Mesenchymal stem cell (in vitro differentiated cells and primary cell): ENCODE measurements around the gene GJD2.
A peak's percentile ranks its signal among the peaks of the same experiment; 100 is the strongest.

Experiments used
- DNase-seq: peaks from one replicate; pipeline ENCODE4 v3.0.0-alpha.2; 2013
- H2AFZ ChIP-seq: one replicate; pipeline ENCODE4 v1.6.1; 2013; ENCODE audit warnings: low read depth, mild to moderate bottlenecking, control low read depth, inconsistent platforms, low read length, moderate library complexity
- H2AK5ac ChIP-seq: 2 replicates; pipeline ENCODE4 v1.6.1; 2013; ENCODE audit warnings: low read length, moderate library complexity, mild to moderate bottlenecking, inconsistent platforms; ENCODE audit not compliant: severe bottlenecking
- H2BK120ac ChIP-seq: one replicate; pipeline ENCODE4 v1.6.1; 2013; ENCODE audit warnings: low read depth, mild to moderate bottlenecking, inconsistent platforms, low read length, moderate library complexity
- H2BK12ac ChIP-seq, 2 experiments: one replicate each; pipeline ENCODE4 v1.6.1; 2013; ENCODE audit warnings: inconsistent platforms in 2 of 2, low read length in 2 of 2, mild to moderate bottlenecking in 2 of 2, moderate library complexity in 2 of 2, control low read depth in 1 of 2
- H2BK15ac ChIP-seq: one replicate; pipeline ENCODE4 v1.6.1; 2013; ENCODE audit warnings: mild to moderate bottlenecking, low read depth, inconsistent platforms; ENCODE audit not compliant: poor library complexity, severe bottlenecking
- H2BK5ac ChIP-seq: 2 replicates; pipeline ENCODE4 v1.6.1; 2013; ENCODE audit warnings: low read depth, mild to moderate bottlenecking, low read length, control low read depth, inconsistent platforms; ENCODE audit not compliant: poor library complexity, severe bottlenecking
- H3K14ac ChIP-seq, 2 experiments: one replicate each; pipeline ENCODE4 v1.6.1; 2013; ENCODE audit warnings: inconsistent platforms in 2 of 2, low read length in 2 of 2, control low read depth in 1 of 2, mild to moderate bottlenecking in 1 of 2, moderate library complexity in 1 of 2
- H3K18ac ChIP-seq, 2 experiments: one replicate each; pipeline ENCODE4 v1.6.1; 2013; ENCODE audit warnings: inconsistent platforms in 2 of 2, low read length in 2 of 2, control low read depth in 1 of 2, low read depth in 1 of 2, mild to moderate bottlenecking in 1 of 2
- H3K23ac ChIP-seq, 2 experiments: one replicate each; pipeline ENCODE4 v1.6.1; 2013; ENCODE audit warnings: inconsistent platforms in 2 of 2, low read length in 2 of 2, mild to moderate bottlenecking in 2 of 2, moderate library complexity in 2 of 2, control low read depth in 1 of 2
- H3K27ac ChIP-seq: 2 replicates; pipeline ENCODE4 v1.5.1; 2013; ENCODE audit warnings: mild to moderate bottlenecking, moderate library complexity, low read length, control low read depth, inconsistent platforms; ENCODE audit not compliant: poor library complexity, severe bottlenecking
- H3K27me3 ChIP-seq, 2 experiments: 2 replicates each; pipeline versions ENCODE4 v1.6.1 to v1.7.0; 2013; ENCODE audit warnings: low read length in 2 of 2, mild to moderate bottlenecking in 2 of 2, moderate library complexity in 2 of 2, control low read depth in 1 of 2, inconsistent platforms in 1 of 2; ENCODE audit not compliant: control insufficient read depth in 1 of 2, insufficient read depth in 1 of 2
- H3K36me3 ChIP-seq, 2 experiments: 2 replicates each; pipeline versions ENCODE4 v1.6.1 to v1.7.0; 2013; ENCODE audit warnings: low read length in 2 of 2, control low read depth in 1 of 2, inconsistent platforms in 1 of 2, low read depth in 1 of 2, mild to moderate bottlenecking in 1 of 2; ENCODE audit not compliant: insufficient read depth in 2 of 2, control insufficient read depth in 1 of 2
- H3K4ac ChIP-seq, 2 experiments: one replicate each; pipeline ENCODE4 v1.6.1; 2013; ENCODE audit warnings: inconsistent platforms in 2 of 2, low read length in 2 of 2, mild to moderate bottlenecking in 2 of 2, moderate library complexity in 2 of 2, control low read depth in 1 of 2, low read depth in 1 of 2
- H3K4me1 ChIP-seq: 2 replicates; pipeline ENCODE4 v1.6.1; 2013; ENCODE audit warnings: low read depth, low read length, control low read depth; ENCODE audit not compliant: control insufficient read depth, insufficient read depth
- H3K4me2 ChIP-seq: 2 replicates; pipeline ENCODE4 v1.6.1; 2013; ENCODE audit warnings: low read length, mild to moderate bottlenecking, inconsistent platforms; ENCODE audit not compliant: poor library complexity, severe bottlenecking
- H3K4me3 ChIP-seq, 2 experiments: 2 replicates each; pipeline versions ENCODE4 v1.5.1 to v1.7.0; 2013; ENCODE audit warnings: low read length in 2 of 2, mild to moderate bottlenecking in 2 of 2, control low read depth in 1 of 2, low read depth in 1 of 2; ENCODE audit not compliant: insufficient read depth in 1 of 2
- H3K79me1 ChIP-seq: replicated peaks from 2 replicates; pipeline ENCODE4 v1.6.1; 2013; ENCODE audit warnings: mild to moderate bottlenecking, control low read depth, low read length, inconsistent platforms; ENCODE audit not compliant: poor library complexity, severe bottlenecking
- H3K9ac ChIP-seq: 2 replicates; pipeline ENCODE4 v1.7.0; 2013; ENCODE audit warnings: mild to moderate bottlenecking, low read length, moderate library complexity
- H3K9me3 ChIP-seq: 2 replicates; pipeline ENCODE4 v1.7.0; 2013; ENCODE audit warnings: mild to moderate bottlenecking, low read length; ENCODE audit not compliant: control insufficient read depth
- H4K8ac ChIP-seq: one replicate; pipeline ENCODE4 v1.6.1; 2013; ENCODE audit warnings: inconsistent platforms, mild to moderate bottlenecking, low read length, moderate library complexity
- H4K91ac ChIP-seq: one replicate; pipeline ENCODE4 v1.6.1; 2013; ENCODE audit warnings: mild to moderate bottlenecking, low read length, inconsistent platforms
- WGBS: methylation state at CpG from one replicate; pipeline ENCODE4 v1.1.7; 2013; ENCODE audit warnings: mixed read lengths; 5-methylcytosine and 5-hydroxymethylcytosine counted together

GJD2 gene

GRCh38 chr15:34708422-34708821 lies 46.4 kb downstream of the GJD2 start:
- peak; percentile 78 for DNase-seq
- Histone ChIP-seq H3K4me1 (no peaks in the 10 kb centered on the region), H3K18ac (no peak overlapping the region), H3K14ac (no peak overlapping the region), H3K4me2 (no peak overlapping the region), H2BK12ac (no peak overlapping the region), H2BK5ac (no peak overlapping the region), H3K79me1 (no peaks in the 10 kb centered on the region), H3K36me3 (no peaks in the 10 kb centered on the region), H3K27ac (no peak overlapping the region), H2AK5ac (no peak overlapping the region), H4K91ac (no peak overlapping the region), H3K4me3 (no peak overlapping the region), H3K9ac (no peak overlapping the region), H4K8ac (no peak overlapping the region), H2BK15ac (no peak overlapping the region), H3K4ac (no peak overlapping the region), H2BK120ac (no peak overlapping the region), H3K27me3 (peaks cover 45 to 55% of the 10 kb centered on the region in 2 experiments), H3K9me3 (no peaks in the 10 kb centered on the region), H2AFZ (no peak overlapping the region), H3K23ac (no peak overlapping the region)
- 71% methylated on average over 4 of the region's 5 CpGs for WGBS

DNA sequence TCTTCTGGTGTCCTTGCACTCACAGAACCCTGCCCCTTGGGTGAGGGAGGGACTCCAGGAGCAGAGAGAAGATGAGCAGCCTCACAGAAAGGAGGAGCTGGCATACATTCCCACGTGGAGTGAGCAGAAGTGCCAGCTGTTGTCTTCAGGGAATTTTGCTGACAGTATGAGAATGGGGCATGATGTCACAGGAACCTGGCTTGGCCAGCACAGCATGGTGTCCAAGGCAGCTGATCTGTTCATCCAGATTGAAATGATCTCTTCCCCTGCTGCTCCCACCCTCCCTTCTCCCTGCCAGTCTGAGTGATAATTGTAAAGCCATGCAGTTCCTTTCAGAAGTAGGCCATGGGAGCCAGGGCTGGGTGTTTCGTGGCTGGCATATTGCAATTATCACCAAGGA lies 53.3 kb downstream of the GJD2 start:
- H2BK15ac ChIP-seq, result no peak overlapping the region
- H3K4ac ChIP-seq, result no peak overlapping the region
- H3K23ac ChIP-seq, result no peak overlapping the region
- no peaks in the 10 kb centered on the region for H3K79me1 ChIP-seq
- no peak for DNase-seq
- no peaks in the 10 kb centered on the region for H3K36me3 ChIP-seq
- H3K9ac ChIP-seq, result no peak overlapping the region
- no peak overlapping the region for H2AK5ac ChIP-seq
- H3K4me2 ChIP-seq, result no peak overlapping the region
- 49% methylated on average over 2 of the region's 2 CpGs for WGBS
- H3K18ac ChIP-seq, result no peak overlapping the region
- H2BK120ac ChIP-seq, result no peak overlapping the region
- no peak overlapping the region for H3K4me3 ChIP-seq
- no peak overlapping the region for H4K8ac ChIP-seq
- peak overlapping the region; percentile 36 for H2AFZ ChIP-seq
- H3K27ac ChIP-seq, result no peak overlapping the region
- no peak overlapping the region for H2BK12ac ChIP-seq
- H2BK5ac ChIP-seq, result no peak overlapping the region
- no peaks in the 10 kb centered on the region for H3K9me3 ChIP-seq
- no peak overlapping the region for H3K14ac ChIP-seq
- no peak overlapping the region for H4K91ac ChIP-seq
- peaks cover 5% of the 10 kb centered on the region for H3K4me1 ChIP-seq
- peaks cover 39 to 61% of the 10 kb centered on the region in 2 experiments for H3K27me3 ChIP-seq
